ENCODE results near the gene LYL1. TPM values are rescaled to one million over a fixed set of nuclear protein-coding genes. Genes with fewer than 3 reads are reported as not detected.

Gene LYL1
- total RNA-seq, 1 experiment from 2014 or later, result 99.1 TPM

DNA sequence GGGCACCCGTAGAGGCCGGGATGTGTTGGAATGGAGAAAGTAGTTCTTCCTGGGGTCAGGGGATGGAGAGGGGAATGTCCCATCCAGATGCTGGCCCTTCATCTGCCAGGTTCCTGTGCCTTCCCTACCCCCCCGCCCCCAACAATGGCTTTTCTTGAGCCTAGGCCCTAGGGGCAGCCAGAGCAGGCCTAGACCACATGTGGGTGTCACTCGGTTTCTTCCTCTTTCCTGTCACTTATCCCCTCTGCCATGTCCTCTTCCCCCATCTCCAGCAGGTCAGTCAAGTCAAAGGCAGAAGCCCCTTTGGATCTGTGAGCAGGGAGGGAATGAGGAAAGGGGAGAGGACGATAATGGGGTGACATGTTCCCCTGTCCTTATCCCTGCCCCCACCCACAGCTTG, 36.4 kb downstream of the LYL1 start:
- H3K27me3 ChIP-seq (ENCODE audit: low read length), result no peaks in the 10 kb centered on the region

DNA sequence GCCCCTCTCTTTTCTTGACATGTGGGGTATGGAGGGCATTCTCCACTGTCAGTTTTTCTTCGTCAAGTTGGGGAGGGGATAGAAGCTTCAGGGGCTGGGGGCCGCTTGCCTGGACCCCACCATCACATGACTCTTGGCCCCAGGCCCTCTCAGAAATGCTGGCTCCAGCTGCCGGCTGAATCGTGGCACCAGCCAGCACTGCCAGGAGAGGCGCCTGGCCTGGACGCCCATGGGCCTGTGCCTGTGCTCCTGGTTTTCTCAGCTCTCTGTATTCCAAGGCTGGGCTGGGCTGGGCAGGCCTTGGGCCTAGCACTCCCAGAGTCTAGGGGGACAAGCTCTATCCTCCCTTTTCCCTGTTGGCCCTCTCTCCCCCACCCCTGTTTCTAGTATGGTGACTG, 38.6 kb downstream of the LYL1 start:
- no peaks in the 10 kb centered on the region for H3K9me3 ChIP-seq (ENCODE audit: low read length)
- H3K79me2 ChIP-seq (ENCODE audit: low read length), result no peaks in the 10 kb centered on the region
- no peaks in the 10 kb centered on the region for H4K20me1 ChIP-seq (ENCODE audit: insufficient read depth, low read depth, low read length)
- no peak overlapping the region for H3K4me2 ChIP-seq (ENCODE audit: low read depth, low read length, poor library complexity, severe bottlenecking)
- peaks cover 6% of the 10 kb centered on the region for H3K4me1 ChIP-seq (ENCODE audit: low read length)
- H3K27ac ChIP-seq (ENCODE audit: low read length), result no peak overlapping the region
- no peaks in the 10 kb centered on the region for H3K9me2 ChIP-seq (replicated peaks; ENCODE audit: insufficient read depth, low read length)
- H3K36me3 ChIP-seq (ENCODE audit: insufficient read depth, low read length), result no peaks in the 10 kb centered on the region
- no peak overlapping the region for H3K4me3 ChIP-seq (ENCODE audit: low read length)
- H3K9ac ChIP-seq (ENCODE audit: low read length), result no peak overlapping the region
- no peak for DNase-seq
- H2AFZ ChIP-seq (ENCODE audit: low read length), result no peak overlapping the region
- H3K27me3 ChIP-seq (ENCODE audit: low read length), result no peaks in the 10 kb centered on the region

More for the DNA sequence above, 36.4 kb downstream of the LYL1 start:
- Histone ChIP-seq H4K20me1 (ENCODE audit: insufficient read depth, low read depth, low read length) (no peaks in the 10 kb centered on the region), H3K27ac (ENCODE audit: low read length) (no peak overlapping the region), H3K4me3 (ENCODE audit: low read length) (no peak overlapping the region), H3K9me2 (replicated peaks; ENCODE audit: insufficient read depth, low read length) (no peaks in the 10 kb centered on the region), H3K4me1 (ENCODE audit: low read length) (peaks cover 3% of the 10 kb centered on the region), H3K79me2 (ENCODE audit: low read length) (no peaks in the 10 kb centered on the region), H3K36me3 (ENCODE audit: insufficient read depth, low read length) (no peaks in the 10 kb centered on the region), H3K9ac (ENCODE audit: low read length) (no peak overlapping the region), H3K9me3 (ENCODE audit: low read length) (no peaks in the 10 kb centered on the region), H2AFZ (ENCODE audit: low read length) (no peak overlapping the region), H3K4me2 (ENCODE audit: low read depth, low read length, poor library complexity, severe bottlenecking) (no peak overlapping the region)
- no peak for DNase-seq

DNA sequence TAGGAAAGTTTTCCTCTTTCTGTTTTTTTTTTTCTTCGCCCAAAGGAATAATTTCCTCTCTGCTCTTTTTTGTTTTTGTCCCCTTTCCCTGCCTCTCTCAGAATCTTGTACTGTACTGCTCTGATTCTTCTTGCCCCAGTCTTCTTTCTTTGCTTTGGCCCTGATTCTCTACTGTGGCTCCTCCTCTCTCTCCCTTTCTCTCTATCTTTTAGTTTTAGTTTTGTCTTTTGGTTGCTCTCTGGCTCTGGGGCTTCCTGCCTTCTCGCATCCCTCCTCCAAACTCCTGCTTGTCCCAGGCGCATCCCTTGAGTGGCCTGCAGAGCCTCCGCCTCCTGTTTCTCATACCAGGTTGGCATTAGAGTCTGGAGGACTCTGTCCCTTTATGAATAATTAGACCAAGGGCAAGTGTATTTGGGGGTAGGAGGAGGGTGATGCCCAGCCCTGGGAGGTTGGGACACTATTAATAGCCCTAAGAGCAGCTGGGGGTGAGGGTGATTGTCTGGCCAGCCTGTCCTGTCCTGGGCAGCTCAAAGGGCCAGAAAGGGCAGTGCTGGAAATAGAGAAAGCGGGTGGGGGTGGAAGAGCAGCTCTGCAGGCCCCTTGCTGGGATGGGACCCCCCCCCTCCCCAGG, 39.1 kb downstream of the LYL1 start:
- no peaks in the 10 kb centered on the region for H3K9me2 ChIP-seq (replicated peaks; ENCODE audit: insufficient read depth, low read length)
- H3K79me2 ChIP-seq (ENCODE audit: low read length), result no peaks in the 10 kb centered on the region
- no peaks in the 10 kb centered on the region for H3K9me3 ChIP-seq (ENCODE audit: low read length)
- no peak for DNase-seq
- H3K36me3 ChIP-seq (ENCODE audit: insufficient read depth, low read length), result no peaks in the 10 kb centered on the region
- no peak overlapping the region for H2AFZ ChIP-seq (ENCODE audit: low read length)
- no peak overlapping the region for H3K4me3 ChIP-seq (ENCODE audit: low read length)
- H4K20me1 ChIP-seq (ENCODE audit: insufficient read depth, low read depth, low read length), result no peaks in the 10 kb centered on the region
- H3K27ac ChIP-seq (ENCODE audit: low read length), result no peak overlapping the region
- no peaks in the 10 kb centered on the region for H3K27me3 ChIP-seq (ENCODE audit: low read length)
- no peak overlapping the region for H3K4me2 ChIP-seq (ENCODE audit: low read depth, low read length, poor library complexity, severe bottlenecking)
- peaks cover 6% of the 10 kb centered on the region for H3K4me1 ChIP-seq (ENCODE audit: low read length)
- no peak overlapping the region for H3K9ac ChIP-seq (ENCODE audit: low read length)

DNA sequence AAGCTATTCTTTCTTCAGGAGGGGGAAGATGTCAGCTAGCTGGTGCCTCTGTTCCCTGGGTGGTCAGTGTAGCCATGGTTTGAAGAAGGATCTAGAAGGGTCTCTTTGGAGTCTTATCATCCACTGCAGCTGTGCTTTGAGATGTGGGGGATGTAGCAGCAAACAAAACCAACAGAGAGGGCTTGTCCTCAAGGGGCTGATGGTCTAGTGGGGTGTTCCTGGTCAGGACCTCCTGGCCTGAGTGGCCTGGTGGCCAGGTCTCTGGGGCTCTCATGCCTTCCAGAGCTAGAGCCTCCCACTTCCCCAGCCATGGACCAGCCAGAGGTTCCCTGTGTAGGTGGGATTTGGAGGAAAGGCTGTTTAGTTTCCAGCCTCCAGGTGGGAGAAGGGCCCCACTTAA, 40.3 kb downstream of the LYL1 start:
- Histone ChIP-seq H4K20me1 (ENCODE audit: insufficient read depth, low read depth, low read length) (no peaks in the 10 kb centered on the region), H3K4me2 (ENCODE audit: low read depth, low read length, poor library complexity, severe bottlenecking) (no peak overlapping the region), H3K9me2 (replicated peaks; ENCODE audit: insufficient read depth, low read length) (no peaks in the 10 kb centered on the region), H3K9me3 (ENCODE audit: low read length) (no peaks in the 10 kb centered on the region), H3K36me3 (ENCODE audit: insufficient read depth, low read length) (no peaks in the 10 kb centered on the region), H3K27me3 (ENCODE audit: low read length) (no peaks in the 10 kb centered on the region), H3K4me1 (ENCODE audit: low read length) (peaks cover 6% of the 10 kb centered on the region), H3K27ac (ENCODE audit: low read length) (no peak overlapping the region), H3K79me2 (ENCODE audit: low read length) (no peaks in the 10 kb centered on the region), H3K4me3 (ENCODE audit: low read length) (no peak overlapping the region), H2AFZ (ENCODE audit: low read length) (no peak overlapping the region), H3K9ac (ENCODE audit: low read length) (no peak overlapping the region)
- DNase-seq, result no peak

DNA sequence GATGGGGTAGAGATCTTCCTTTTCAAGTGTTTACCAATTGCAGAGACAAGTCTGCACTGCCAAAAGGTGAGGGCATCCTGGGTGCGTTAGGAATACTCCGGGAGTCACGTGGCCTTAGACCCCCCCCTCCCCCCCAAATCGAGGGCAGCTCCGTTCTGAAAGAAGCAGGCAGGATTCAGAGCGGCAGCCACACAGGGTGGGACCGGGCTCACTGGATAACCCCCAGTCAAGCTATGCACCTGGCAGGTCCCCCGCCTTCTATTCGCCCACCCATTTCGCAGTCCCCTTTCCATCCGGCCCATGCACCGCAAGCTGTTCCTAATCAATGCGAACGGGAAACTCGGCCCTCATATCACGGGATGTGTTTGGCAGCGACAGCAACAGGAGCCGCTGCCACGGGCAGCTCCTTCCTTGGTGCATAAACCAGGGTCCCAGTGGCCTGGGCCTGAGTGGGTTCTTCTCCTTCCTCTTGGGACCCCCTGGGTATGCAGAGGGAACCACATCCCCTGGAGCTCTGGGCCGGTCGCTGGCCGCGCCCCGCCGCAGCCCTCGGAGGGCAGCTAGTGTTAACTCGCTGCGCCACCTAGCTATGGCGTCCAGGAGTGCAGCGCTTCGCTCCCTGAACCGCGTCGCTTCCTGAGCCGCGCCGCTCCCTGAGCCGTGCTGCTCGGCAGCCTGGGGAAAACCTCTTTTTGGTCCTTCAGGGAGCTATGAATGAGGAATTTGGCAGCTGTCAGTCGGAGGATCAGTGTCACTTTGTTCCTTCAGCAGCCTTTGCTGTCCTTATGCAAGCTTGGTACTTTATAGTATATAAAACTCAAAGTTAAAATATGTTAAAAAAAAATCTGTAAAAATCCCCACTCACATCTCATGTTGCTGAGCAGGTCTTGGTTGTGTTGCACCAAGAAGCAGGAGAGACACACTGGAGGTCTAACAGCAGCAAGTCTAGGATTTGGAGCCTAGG, 41.4 kb downstream of the LYL1 start:
- no peak overlapping the region for H3K27ac ChIP-seq (ENCODE audit: low read length)
- no peaks in the 10 kb centered on the region for H4K20me1 ChIP-seq (ENCODE audit: insufficient read depth, low read depth, low read length)
- H3K36me3 ChIP-seq (ENCODE audit: insufficient read depth, low read length), result no peaks in the 10 kb centered on the region
- no peak overlapping the region; the same call in 1 of the 2 replicates for H3K4me3 ChIP-seq (ENCODE audit: low read length)
- H3K79me2 ChIP-seq (ENCODE audit: low read length), result no peaks in the 10 kb centered on the region
- H3K9me2 ChIP-seq (replicated peaks; ENCODE audit: insufficient read depth, low read length), result no peaks in the 10 kb centered on the region
- H3K27me3 ChIP-seq (ENCODE audit: low read length), result no peaks in the 10 kb centered on the region
- peaks cover 6% of the 10 kb centered on the region for H3K4me1 ChIP-seq (ENCODE audit: low read length)
- no peaks in the 10 kb centered on the region for H3K9me3 ChIP-seq (ENCODE audit: low read length)
- peak; percentile 89 for DNase-seq
- H3K9ac ChIP-seq (ENCODE audit: low read length), result peak overlapping the region; percentile 17; the same call in 1 of the 2 replicates
- H3K4me2 ChIP-seq (ENCODE audit: low read depth, low read length, poor library complexity, severe bottlenecking), result peak overlapping the region; percentile 32
- H2AFZ ChIP-seq (ENCODE audit: low read length), result no peak overlapping the region

DNA sequence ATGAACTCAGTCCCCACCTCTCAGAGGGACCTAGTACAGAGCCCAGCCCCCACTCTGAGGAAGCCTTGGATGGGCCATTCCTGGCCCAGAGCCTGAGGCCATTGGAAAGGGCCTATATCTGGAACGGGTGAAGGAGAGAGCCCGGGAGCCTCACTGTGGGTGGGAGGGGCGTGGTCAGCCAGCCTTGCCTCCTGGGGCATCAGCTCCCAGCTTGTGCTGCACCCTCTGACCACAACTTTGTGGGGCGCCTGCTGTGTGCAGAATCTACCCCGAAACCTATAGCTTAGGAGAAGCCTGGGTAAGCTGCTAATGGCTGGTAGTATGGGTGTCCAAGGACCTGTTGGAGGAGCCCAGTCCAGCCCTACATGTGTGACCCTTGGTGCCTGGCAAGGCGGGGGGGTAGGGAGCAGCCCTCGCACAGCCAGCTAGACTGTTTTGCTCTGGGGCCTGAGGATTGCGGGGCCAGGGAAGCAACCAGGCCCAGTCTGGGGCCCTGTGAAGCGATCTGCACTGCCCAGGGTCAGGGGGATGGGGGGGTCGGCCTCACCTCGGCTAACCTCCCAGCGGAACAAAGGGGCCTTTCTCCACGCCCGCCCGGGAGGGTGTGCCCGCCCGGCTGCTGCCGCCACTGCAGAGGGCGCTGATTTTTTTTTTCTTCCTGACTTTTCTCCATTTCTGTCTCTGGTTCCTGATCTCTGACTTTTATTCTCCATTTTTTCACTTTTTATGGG, 42.3 kb downstream of the LYL1 start:
- Histone ChIP-seq H3K79me2 (ENCODE audit: low read length) (no peaks in the 10 kb centered on the region), H3K27me3 (ENCODE audit: low read length) (no peaks in the 10 kb centered on the region), H3K4me2 (ENCODE audit: low read depth, low read length, poor library complexity, severe bottlenecking) (no peak overlapping the region), H3K4me3 (ENCODE audit: low read length) (no peak overlapping the region), H3K4me1 (ENCODE audit: low read length) (peaks cover 6% of the 10 kb centered on the region), H3K36me3 (ENCODE audit: insufficient read depth, low read length) (no peaks in the 10 kb centered on the region), H3K9me2 (replicated peaks; ENCODE audit: insufficient read depth, low read length) (no peaks in the 10 kb centered on the region), H2AFZ (ENCODE audit: low read length) (no peak overlapping the region), H4K20me1 (ENCODE audit: insufficient read depth, low read depth, low read length) (no peaks in the 10 kb centered on the region), H3K27ac (ENCODE audit: low read length) (no peak overlapping the region), H3K9me3 (ENCODE audit: low read length) (no peaks in the 10 kb centered on the region), H3K9ac (ENCODE audit: low read length) (no peak overlapping the region)
- DNase-seq, result no peak

DNA sequence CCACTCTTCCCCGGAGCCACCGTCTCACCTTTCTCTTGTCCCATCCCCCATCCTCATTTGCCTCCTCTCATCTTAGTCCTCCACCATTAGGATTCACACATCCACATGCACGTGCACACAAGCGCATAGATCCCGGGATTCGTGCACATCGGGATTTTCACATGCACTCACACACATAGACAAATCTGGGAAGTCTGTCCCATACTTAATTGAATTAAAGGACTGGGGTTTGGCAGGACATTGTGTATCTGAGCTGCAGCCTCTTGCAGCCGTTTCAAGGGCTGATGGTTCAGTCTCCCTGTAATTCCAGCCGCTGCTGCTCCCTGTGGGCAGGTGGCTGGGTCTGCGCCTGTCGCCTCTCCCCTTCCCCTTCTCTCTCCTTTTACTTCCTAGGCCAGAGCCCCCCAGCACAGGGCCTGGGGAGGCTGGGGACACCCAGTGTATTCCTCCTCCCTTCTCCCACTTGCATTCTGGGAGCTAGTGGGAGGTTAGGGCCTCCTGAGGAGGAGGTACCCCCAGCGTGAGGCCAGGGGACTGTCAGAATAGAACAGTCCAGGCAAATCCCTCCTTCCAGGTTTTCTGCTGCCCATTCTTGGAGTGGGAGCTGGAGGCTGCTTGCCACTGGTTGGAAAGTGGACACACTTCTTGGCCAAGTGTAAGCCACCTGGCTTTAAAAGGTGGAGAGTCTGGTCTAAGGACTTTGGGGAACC, 43.6 kb downstream of the LYL1 start:
- Histone ChIP-seq H3K4me1 (ENCODE audit: low read length) (peaks cover 6% of the 10 kb centered on the region), H3K9me3 (ENCODE audit: low read length) (no peaks in the 10 kb centered on the region), H3K27ac (ENCODE audit: low read length) (no peak overlapping the region), H3K9me2 (replicated peaks; ENCODE audit: insufficient read depth, low read length) (no peaks in the 10 kb centered on the region), H3K36me3 (ENCODE audit: insufficient read depth, low read length) (no peaks in the 10 kb centered on the region), H3K27me3 (ENCODE audit: low read length) (no peaks in the 10 kb centered on the region), H3K4me3 (ENCODE audit: low read length) (no peak overlapping the region), H3K79me2 (ENCODE audit: low read length) (no peaks in the 10 kb centered on the region), H3K9ac (ENCODE audit: low read length) (no peak overlapping the region), H4K20me1 (ENCODE audit: insufficient read depth, low read depth, low read length) (no peaks in the 10 kb centered on the region), H2AFZ (ENCODE audit: low read length) (no peak overlapping the region), H3K4me2 (ENCODE audit: low read depth, low read length, poor library complexity, severe bottlenecking) (no peak overlapping the region)
- no peak for DNase-seq
